ENCODE data around the gene PJVK. TPM values are rescaled to one million over a fixed set of nuclear protein-coding genes. Genes with fewer than 3 reads are reported as not detected.
A peak's percentile ranks its signal among the peaks of the same experiment; 100 is the strongest.

PJVK gene
- total and polyA plus RNA-seq, 10 of the 15 experiments (the other 5 are each of a cell fraction or from before 2014, with no cell fraction given) = 1.8 to 6.8 (median 3.2) TPM

DNA sequence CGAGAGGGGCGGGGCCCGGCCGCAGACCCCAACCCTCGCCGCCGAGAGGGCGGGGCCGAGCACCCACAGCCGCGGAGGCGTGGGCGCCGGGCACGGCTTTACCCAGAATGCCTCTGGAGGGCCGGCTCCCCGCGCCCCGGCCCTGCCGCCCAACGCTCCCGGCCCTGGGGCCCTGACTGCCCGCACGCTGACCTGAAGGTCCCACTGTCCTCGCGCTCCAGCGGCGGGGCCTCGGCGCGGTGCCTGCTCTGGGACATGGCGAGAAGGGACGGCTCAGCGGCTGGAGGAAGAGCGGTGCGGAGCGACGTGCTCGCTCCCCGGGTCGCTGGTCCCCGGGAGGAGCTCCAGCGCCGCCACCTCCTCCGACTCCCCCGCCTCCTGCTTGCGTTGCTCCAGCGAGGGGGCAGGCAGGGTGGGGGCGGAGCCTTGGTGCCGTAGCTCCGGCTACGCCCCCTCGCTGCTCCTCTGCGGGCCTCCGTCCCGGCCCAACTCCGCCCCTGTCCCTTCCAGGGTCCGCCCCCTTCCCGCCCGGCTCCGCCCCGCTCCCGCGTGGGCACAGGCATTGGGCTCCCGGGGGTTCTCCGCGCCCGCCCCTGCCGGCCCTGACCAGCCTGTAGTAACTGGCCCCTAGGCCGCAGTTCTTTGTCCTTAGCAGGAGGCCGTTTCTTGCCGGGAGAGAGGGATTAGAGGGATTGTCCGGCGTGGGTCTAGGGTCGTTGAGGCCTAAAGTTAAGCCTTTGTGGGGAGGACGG, at the start of gene PJVK, which contains the start of gene PRKRA (continued):
- TF ChIP-seq, protein P1, sequence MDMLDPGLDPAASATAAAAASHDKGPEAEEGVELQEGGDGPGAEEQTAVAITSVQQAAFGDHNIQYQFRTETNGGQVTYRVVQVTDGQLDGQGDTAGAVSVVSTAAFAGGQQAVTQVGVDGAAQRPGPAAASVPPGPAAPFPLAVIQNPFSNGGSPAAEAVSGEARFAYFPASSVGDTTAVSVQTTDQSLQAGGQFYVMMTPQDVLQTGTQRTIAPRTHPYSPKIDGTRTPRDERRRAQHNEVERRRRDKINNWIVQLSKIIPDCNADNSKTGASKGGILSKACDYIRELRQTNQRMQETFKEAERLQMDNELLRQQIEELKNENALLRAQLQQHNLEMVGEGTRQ (IDR thresholded peaks at IDR 0.05; ENCODE audit: borderline replicate concordance, low read depth, low read length) = no peak
- TF ChIP-seq ZNF384 (IDR thresholded peaks at IDR 0.05; ENCODE audit: borderline replicate concordance, low read depth, low read length) (no peak), ZSCAN29 (IDR thresholded peaks at IDR 0.05) (peak; percentile 49; the same call in 1 of the 2 replicates), DPF2 (IDR thresholded peaks at IDR 0.05) (peak; percentile 91), NR2C1 (IDR thresholded peaks at IDR 0.05) (no peak; the same call in 1 of the 2 replicates), ZNF24 (IDR thresholded peaks at IDR 0.05) (0 out of 2 replicates have a peak, but pooled peaks have one; percentile 48), ZZZ3 (IDR thresholded peaks at IDR 0.05; ENCODE audit: control insufficient read depth, insufficient read length, low read depth) (no peak), CHD2 (IDR thresholded peaks at IDR 0.05; ENCODE audit: borderline replicate concordance, low read depth, low read length) (peak; percentile 32; the same call in 1 of the 2 replicates), POU2F2 (IDR thresholded peaks at IDR 0.05; ENCODE audit: borderline replicate concordance, low read depth, low read length) (peak; percentile 40; the same call in 1 of the 3 replicates), CHD1 (IDR thresholded peaks at IDR 0.05; ENCODE audit: low read depth, low read length) (0 out of 2 replicates have a peak, but pooled peaks have one; percentile 37), SMAD5 (IDR thresholded peaks at IDR 0.05; ENCODE audit: low read depth) (peak; percentile 84), SREBF1 (IDR thresholded peaks at IDR 0.05; ENCODE audit: low read length) (no peak), POLR2AphosphoS2 (IDR thresholded peaks at IDR 0.05; ENCODE audit: low read depth, low read length) (peak; percentile 80), SIN3A (IDR thresholded peaks at IDR 0.05; ENCODE audit: low read depth, low read length) (peak; percentile 66; the same call in 1 of the 2 replicates), PAX5 (IDR thresholded peaks at IDR 0.05; ENCODE audit: borderline replicate concordance, low read depth, low read length) (peak; percentile 18; the same call in 1 of the 2 replicates), EP300 (IDR thresholded peaks at IDR 0.05; ENCODE audit: borderline replicate concordance in 1 of 2, control insufficient read depth in 1 of 2, low read depth in 2 of 2, low read length in 2 of 2) (0 out of 4 replicates have a peak, but pooled peaks of 1 of the 2 experiments have one; percentile 2)
- TF ChIP-seq, protein P2, sequence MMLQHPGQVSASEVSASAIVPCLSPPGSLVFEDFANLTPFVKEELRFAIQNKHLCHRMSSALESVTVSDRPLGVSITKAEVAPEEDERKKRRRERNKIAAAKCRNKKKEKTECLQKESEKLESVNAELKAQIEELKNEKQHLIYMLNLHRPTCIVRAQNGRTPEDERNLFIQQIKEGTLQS (IDR thresholded peaks at IDR 0.05; ENCODE audit: borderline replicate concordance, extremely low read depth, low read depth, low read length) = no peak
- TF ChIP-seq, protein P3, sequence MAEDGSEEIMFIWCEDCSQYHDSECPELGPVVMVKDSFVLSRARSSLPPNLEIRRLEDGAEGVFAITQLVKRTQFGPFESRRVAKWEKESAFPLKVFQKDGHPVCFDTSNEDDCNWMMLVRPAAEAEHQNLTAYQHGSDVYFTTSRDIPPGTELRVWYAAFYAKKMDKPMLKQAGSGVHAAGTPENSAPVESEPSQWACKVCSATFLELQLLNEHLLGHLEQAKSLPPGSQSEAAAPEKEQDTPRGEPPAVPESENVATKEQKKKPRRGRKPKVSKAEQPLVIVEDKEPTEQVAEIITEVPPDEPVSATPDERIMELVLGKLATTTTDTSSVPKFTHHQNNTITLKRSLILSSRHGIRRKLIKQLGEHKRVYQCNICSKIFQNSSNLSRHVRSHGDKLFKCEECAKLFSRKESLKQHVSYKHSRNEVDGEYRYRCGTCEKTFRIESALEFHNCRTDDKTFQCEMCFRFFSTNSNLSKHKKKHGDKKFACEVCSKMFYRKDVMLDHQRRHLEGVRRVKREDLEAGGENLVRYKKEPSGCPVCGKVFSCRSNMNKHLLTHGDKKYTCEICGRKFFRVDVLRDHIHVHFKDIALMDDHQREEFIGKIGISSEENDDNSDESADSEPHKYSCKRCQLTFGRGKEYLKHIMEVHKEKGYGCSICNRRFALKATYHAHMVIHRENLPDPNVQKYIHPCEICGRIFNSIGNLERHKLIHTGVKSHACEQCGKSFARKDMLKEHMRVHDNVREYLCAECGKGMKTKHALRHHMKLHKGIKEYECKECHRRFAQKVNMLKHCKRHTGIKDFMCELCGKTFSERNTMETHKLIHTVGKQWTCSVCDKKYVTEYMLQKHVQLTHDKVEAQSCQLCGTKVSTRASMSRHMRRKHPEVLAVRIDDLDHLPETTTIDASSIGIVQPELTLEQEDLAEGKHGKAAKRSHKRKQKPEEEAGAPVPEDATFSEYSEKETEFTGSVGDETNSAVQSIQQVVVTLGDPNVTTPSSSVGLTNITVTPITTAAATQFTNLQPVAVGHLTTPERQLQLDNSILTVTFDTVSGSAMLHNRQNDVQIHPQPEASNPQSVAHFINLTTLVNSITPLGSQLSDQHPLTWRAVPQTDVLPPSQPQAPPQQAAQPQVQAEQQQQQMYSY (CRISPR knock-in tag; IDR thresholded peaks at IDR 0.05) = 0 out of 2 replicates have a peak, but pooled peaks have one; percentile 27
- TF ChIP-seq, protein P4, sequence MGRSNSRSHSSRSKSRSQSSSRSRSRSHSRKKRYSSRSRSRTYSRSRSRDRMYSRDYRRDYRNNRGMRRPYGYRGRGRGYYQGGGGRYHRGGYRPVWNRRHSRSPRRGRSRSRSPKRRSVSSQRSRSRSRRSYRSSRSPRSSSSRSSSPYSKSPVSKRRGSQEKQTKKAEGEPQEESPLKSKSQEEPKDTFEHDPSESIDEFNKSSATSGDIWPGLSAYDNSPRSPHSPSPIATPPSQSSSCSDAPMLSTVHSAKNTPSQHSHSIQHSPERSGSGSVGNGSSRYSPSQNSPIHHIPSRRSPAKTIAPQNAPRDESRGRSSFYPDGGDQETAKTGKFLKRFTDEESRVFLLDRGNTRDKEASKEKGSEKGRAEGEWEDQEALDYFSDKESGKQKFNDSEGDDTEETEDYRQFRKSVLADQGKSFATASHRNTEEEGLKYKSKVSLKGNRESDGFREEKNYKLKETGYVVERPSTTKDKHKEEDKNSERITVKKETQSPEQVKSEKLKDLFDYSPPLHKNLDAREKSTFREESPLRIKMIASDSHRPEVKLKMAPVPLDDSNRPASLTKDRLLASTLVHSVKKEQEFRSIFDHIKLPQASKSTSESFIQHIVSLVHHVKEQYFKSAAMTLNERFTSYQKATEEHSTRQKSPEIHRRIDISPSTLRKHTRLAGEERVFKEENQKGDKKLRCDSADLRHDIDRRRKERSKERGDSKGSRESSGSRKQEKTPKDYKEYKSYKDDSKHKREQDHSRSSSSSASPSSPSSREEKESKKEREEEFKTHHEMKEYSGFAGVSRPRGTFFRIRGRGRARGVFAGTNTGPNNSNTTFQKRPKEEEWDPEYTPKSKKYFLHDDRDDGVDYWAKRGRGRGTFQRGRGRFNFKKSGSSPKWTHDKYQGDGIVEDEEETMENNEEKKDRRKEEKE (IDR thresholded peaks at IDR 0.05) = no peak
- TF ChIP-seq, protein P5, sequence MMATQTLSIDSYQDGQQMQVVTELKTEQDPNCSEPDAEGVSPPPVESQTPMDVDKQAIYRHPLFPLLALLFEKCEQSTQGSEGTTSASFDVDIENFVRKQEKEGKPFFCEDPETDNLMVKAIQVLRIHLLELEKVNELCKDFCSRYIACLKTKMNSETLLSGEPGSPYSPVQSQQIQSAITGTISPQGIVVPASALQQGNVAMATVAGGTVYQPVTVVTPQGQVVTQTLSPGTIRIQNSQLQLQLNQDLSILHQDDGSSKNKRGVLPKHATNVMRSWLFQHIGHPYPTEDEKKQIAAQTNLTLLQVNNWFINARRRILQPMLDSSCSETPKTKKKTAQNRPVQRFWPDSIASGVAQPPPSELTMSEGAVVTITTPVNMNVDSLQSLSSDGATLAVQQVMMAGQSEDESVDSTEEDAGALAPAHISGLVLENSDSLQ (IDR thresholded peaks at IDR 0.05) = peak; percentile 44; the same call in 1 of the 2 replicates
